IMR-90 (cell line): Measurements from ENCODE around the gene CTRL. TPM values are rescaled to one million over a fixed set of nuclear protein-coding genes. Genes with fewer than 3 reads are reported as not detected.

Experiments used
- ATAC-seq: fragments of 200-7000 bp; cut with Tn5 transposase; 2 replicates; pipeline ENCODE4 v1.9.1; 2020; ENCODE audit warnings: low read depth, mild to moderate bottlenecking, moderate library complexity
- BruUV-seq: library from RNA; stranded (reverse); fragments of 400-500 nt; replicated peaks from 2 replicates; lab custom pipeline; 2021; lab: Mats Ljungman, UMichigan
- CTCF ChIA-PET: fragments of 300-600 bp; formaldehyde crosslinking; extraction: SDS; loops from one replicate; lab custom pipeline; 2021; ENCODE audit warnings: antibody characterized with exemption; lab: Yijun Ruan, JAX
- POLR2A ChIA-PET: fragments of 300-600 bp; sonication (Branson Sonifier 250); formaldehyde crosslinking; loops from one replicate; lab custom pipeline; 2022; ENCODE audit warnings: antibody characterized with exemption; ENCODE audit not compliant: unreplicated experiment; lab: Charles Lee
- DNase-seq: peaks from one replicate; pipeline ENCODE4 v3.0.0; 2013
- H2AFZ ChIP-seq: replicated peaks from 2 replicates; pipeline ENCODE3; 2013; ENCODE audit warnings: low read length, mild to moderate bottlenecking; ENCODE audit not compliant: poor library complexity
- H2AK5ac ChIP-seq: 2 replicates; pipeline ENCODE4 v1.6.1; 2013; ENCODE audit warnings: low read depth, low read length, inconsistent platforms
- H2AK9ac ChIP-seq: replicated peaks from 2 replicates; pipeline ENCODE3; 2013; ENCODE audit warnings: mild to moderate bottlenecking, low read depth, low read length, moderate library complexity; ENCODE audit not compliant: poor library complexity
- H2BK120ac ChIP-seq: 2 replicates; pipeline ENCODE4 v1.6.1; 2013; ENCODE audit warnings: low read depth, low read length, inconsistent platforms
- H2BK15ac ChIP-seq: 3 replicates; pipeline ENCODE4 v1.6.1; 2013; ENCODE audit warnings: low read depth, low read length, inconsistent platforms
- H2BK20ac ChIP-seq: 2 replicates; pipeline ENCODE4 v1.6.1; 2013; ENCODE audit warnings: low read depth, mild to moderate bottlenecking, inconsistent platforms, low read length, moderate library complexity
- H2BK5ac ChIP-seq: 2 replicates; pipeline ENCODE4 v1.6.1; 2013; ENCODE audit warnings: mild to moderate bottlenecking, low read depth, low read length, inconsistent platforms; ENCODE audit not compliant: poor library complexity, severe bottlenecking
- H3K14ac ChIP-seq: replicated peaks from 2 replicates; pipeline ENCODE4 v1.6.1; 2013; ENCODE audit warnings: low read depth, low read length, inconsistent platforms
- H3K18ac ChIP-seq: 2 replicates; pipeline ENCODE4 v1.6.1; 2013; ENCODE audit warnings: low read depth, low read length, control low read depth
- H3K23ac ChIP-seq: 2 replicates; pipeline ENCODE4 v1.6.1; 2013; ENCODE audit warnings: low read depth, low read length, inconsistent platforms
- H3K27ac ChIP-seq: 2 replicates; pipeline ENCODE4 v1.5.1; 2013; ENCODE audit warnings: mild to moderate bottlenecking, control low read depth, low read length; ENCODE audit not compliant: insufficient read depth
- H3K27me3 ChIP-seq: 2 replicates; pipeline ENCODE4 v1.6.1; 2013; ENCODE audit warnings: low read length; ENCODE audit not compliant: control insufficient read depth, insufficient read depth
- H3K36me3 ChIP-seq: 2 replicates; pipeline ENCODE4 v1.6.1; 2013; ENCODE audit warnings: low read length, mixed read lengths; ENCODE audit not compliant: control insufficient read depth, insufficient read depth
- H3K4ac ChIP-seq: 2 replicates; pipeline ENCODE4 v1.6.1; 2013; ENCODE audit warnings: low read depth, low read length, inconsistent platforms
- H3K4me1 ChIP-seq: 2 replicates; pipeline ENCODE4 v1.6.1; 2013; ENCODE audit warnings: low read length, mixed read lengths; ENCODE audit not compliant: control insufficient read depth, insufficient read depth
- H3K4me2 ChIP-seq: 2 replicates; pipeline ENCODE4 v1.6.1; 2013; ENCODE audit warnings: low read depth, mild to moderate bottlenecking, control low read depth, low read length, moderate library complexity
- H3K4me3 ChIP-seq: 2 replicates; pipeline ENCODE4 v1.5.1; 2013; ENCODE audit warnings: low read depth, mild to moderate bottlenecking, control low read depth, low read length, moderate library complexity; ENCODE audit not compliant: insufficient read depth
- H3K56ac ChIP-seq: 2 replicates; pipeline ENCODE4 v1.6.1; 2013; ENCODE audit warnings: low read length, inconsistent platforms; ENCODE audit not compliant: insufficient read depth; ENCODE audit errors: extremely low read depth
- H3K79me1 ChIP-seq, 2 experiments: 2 replicates each; pipeline ENCODE4 v1.6.1; 2013; ENCODE audit warnings: low read length in 2 of 2, inconsistent platforms in 1 of 2, low read depth in 1 of 2
- H3K9ac ChIP-seq: 2 replicates; pipeline ENCODE4 v1.6.1; 2013; ENCODE audit warnings: low read depth, low read length, control low read depth
- H3K9me1 ChIP-seq: 2 replicates; pipeline ENCODE4 v1.6.1; 2013; ENCODE audit warnings: low read length, inconsistent platforms; ENCODE audit not compliant: insufficient read depth
- H3K9me3 ChIP-seq: 2 replicates; pipeline ENCODE4 v1.6.1; 2013; ENCODE audit warnings: low read length; ENCODE audit not compliant: control insufficient read depth, insufficient read depth
- H4K20me1 ChIP-seq: 2 replicates; pipeline ENCODE4 v1.6.1; 2013; ENCODE audit warnings: low read length, inconsistent platforms; ENCODE audit not compliant: insufficient read depth
- H4K5ac ChIP-seq: 2 replicates; pipeline ENCODE4 v1.6.1; 2013; ENCODE audit warnings: mild to moderate bottlenecking, low read depth, low read length, control low read depth
- H4K8ac ChIP-seq, 2 experiments: 2 replicates each; pipeline ENCODE4 v1.6.1; 2013; ENCODE audit warnings: low read depth in 2 of 2, low read length in 2 of 2, control low read depth in 1 of 2, inconsistent platforms in 1 of 2
- H4K91ac ChIP-seq: 2 replicates; pipeline ENCODE4 v1.6.1; 2013; ENCODE audit warnings: low read depth, low read length, inconsistent platforms; ENCODE audit not compliant: insufficient read depth
- BHLHE40 ChIP-seq: fragments of 150-350 bp; IDR thresholded peaks from 2 replicates; pipeline ENCODE4 v1.6.1; 2016; ENCODE audit warnings: mild to moderate bottlenecking, low read depth, low read length
- CEBPB ChIP-seq: IDR thresholded peaks from 2 replicates; pipeline ENCODE4 v1.6.1; 2012; ENCODE audit warnings: low read depth, low read length, improper control_type of control experiment
- CHD1 ChIP-seq: IDR thresholded peaks from 2 replicates; pipeline ENCODE4 v1.6.1; 2012; ENCODE audit warnings: low read depth, low read length, improper control_type of control experiment
- FOS ChIP-seq: fragments of 150-350 bp; IDR thresholded peaks from 2 replicates; pipeline ENCODE4 v1.6.1; 2016; ENCODE audit warnings: low read depth, low read length
- MAFK ChIP-seq: IDR thresholded peaks from 2 replicates; pipeline ENCODE4 v1.6.1; 2012; ENCODE audit warnings: low read depth, low read length, improper control_type of control experiment
- MAZ ChIP-seq: IDR thresholded peaks from 2 replicates; pipeline ENCODE4 v1.6.1; 2012; ENCODE audit warnings: low read depth, mild to moderate bottlenecking, low read length, improper control_type of control experiment, moderate library complexity, borderline replicate concordance
- MXI1 ChIP-seq: IDR thresholded peaks from 2 replicates; pipeline ENCODE4 v1.6.1; 2012; ENCODE audit warnings: low read depth, mild to moderate bottlenecking, low read length, moderate library complexity, borderline replicate concordance
- NFE2L2 ChIP-seq: fragments of 150-350 bp; IDR thresholded peaks from 2 replicates; pipeline ENCODE4 v1.6.1; 2016; ENCODE audit warnings: low read depth, mild to moderate bottlenecking, low read length
- POLR2A ChIP-seq: IDR thresholded peaks from 2 replicates; pipeline ENCODE4 v1.6.1; 2012; ENCODE audit warnings: mild to moderate bottlenecking, low read depth, low read length
- RAD21 ChIP-seq: IDR thresholded peaks from 2 replicates; pipeline ENCODE4 v1.6.1; 2012; ENCODE audit warnings: low read length, improper control_type of control experiment
- RCOR1 ChIP-seq: IDR thresholded peaks from 2 replicates; pipeline ENCODE4 v1.6.1; 2012; ENCODE audit warnings: mild to moderate bottlenecking, low read length, improper control_type of control experiment; ENCODE audit not compliant: insufficient replicate concordance
- RFX5 ChIP-seq: IDR thresholded peaks from 2 replicates; pipeline ENCODE4 v1.8.0; 2012; ENCODE audit warnings: low read depth, mild to moderate bottlenecking, low read length, moderate library complexity
- SMC3 ChIP-seq: fragments of 150-350 bp; IDR thresholded peaks from 2 replicates; pipeline ENCODE4 v1.6.1; 2016; ENCODE audit warnings: low read depth, mild to moderate bottlenecking, antibody characterized with exemption, low read length, moderate library complexity
- WGBS, 2 experiments: methylation state at CpG; one replicate each; pipeline versions ENCODE4 v1.1.5 to v1.1.7; 2013; ENCODE audit warnings: missing lambda C conversion rate in 2 of 2; ENCODE audit not compliant: insufficient read length in 1 of 2; ENCODE audit errors: extremely low coverage in 2 of 2; 5-methylcytosine and 5-hydroxymethylcytosine counted together
- dilution Hi-C: fragments of 300-500 bp; cut with HindIII; formaldehyde crosslinking; loops from one replicate; pipeline ENCODE4 v1.14.3; 2018; ENCODE audit warnings: low sequenced_read_pairs; ENCODE audit not compliant: unreplicated experiment
- in situ Hi-C: fragments of 300-500 bp; cut with MboI; formaldehyde crosslinking; loops from 3 replicates; pipeline ENCODE4 v1.14.3; 2019; ENCODE audit warnings: low sequenced_read_pairs, inconsistent platforms, mixed read lengths
- intact Hi-C: fragments of 100-400 bp; cut with micrococcal nuclease; formaldehyde crosslinking; loops from 2 replicates; pipeline ENCODE4 v1.10.0; 2022
- polyA plus RNA-seq, 3 experiments: library from polyadenylated mRNA; depleted of rRNA; stranded (reverse); fragments of >200 nt; gene quantifications; 2 replicates each; pipeline ENCODE4 v1.2.3, GENCODE V29; 2012; ENCODE audit warnings: low replicate concordance in 1 of 3
- total RNA-seq: library from RNA; depleted of rRNA; stranded (reverse); fragments of >200 nt; gene quantifications from 2 replicates; pipeline ENCODE4 v1.2.3, GENCODE V29; 2012
- TF ChIP-seq, protein P1 (sequence below): conservative IDR thresholded peaks from 2 replicates; pipeline ENCODE4 v1.5.1; 2012; ENCODE audit warnings: mild to moderate bottlenecking, low read depth, low read length, improper control_type of control experiment
- TF ChIP-seq, protein P2 (sequence below): fragments of 150-350 bp; IDR thresholded peaks from 2 replicates; pipeline ENCODE4 v1.6.1; 2016; ENCODE audit warnings: low read depth, mild to moderate bottlenecking, low read length, moderate library complexity, borderline replicate concordance
- TF ChIP-seq, protein P3 (sequence below): fragments of 150-350 bp; IDR thresholded peaks from 2 replicates; pipeline ENCODE4 v1.6.1; 2017; ENCODE audit warnings: mild to moderate bottlenecking, antibody characterized with exemption, low read length, low read depth

Gene CTRL
- total and polyA plus RNA-seq, 2 of the 4 experiments (the other 2 are of a cell fraction), result 0.18 to 1.1 TPM

DNA sequence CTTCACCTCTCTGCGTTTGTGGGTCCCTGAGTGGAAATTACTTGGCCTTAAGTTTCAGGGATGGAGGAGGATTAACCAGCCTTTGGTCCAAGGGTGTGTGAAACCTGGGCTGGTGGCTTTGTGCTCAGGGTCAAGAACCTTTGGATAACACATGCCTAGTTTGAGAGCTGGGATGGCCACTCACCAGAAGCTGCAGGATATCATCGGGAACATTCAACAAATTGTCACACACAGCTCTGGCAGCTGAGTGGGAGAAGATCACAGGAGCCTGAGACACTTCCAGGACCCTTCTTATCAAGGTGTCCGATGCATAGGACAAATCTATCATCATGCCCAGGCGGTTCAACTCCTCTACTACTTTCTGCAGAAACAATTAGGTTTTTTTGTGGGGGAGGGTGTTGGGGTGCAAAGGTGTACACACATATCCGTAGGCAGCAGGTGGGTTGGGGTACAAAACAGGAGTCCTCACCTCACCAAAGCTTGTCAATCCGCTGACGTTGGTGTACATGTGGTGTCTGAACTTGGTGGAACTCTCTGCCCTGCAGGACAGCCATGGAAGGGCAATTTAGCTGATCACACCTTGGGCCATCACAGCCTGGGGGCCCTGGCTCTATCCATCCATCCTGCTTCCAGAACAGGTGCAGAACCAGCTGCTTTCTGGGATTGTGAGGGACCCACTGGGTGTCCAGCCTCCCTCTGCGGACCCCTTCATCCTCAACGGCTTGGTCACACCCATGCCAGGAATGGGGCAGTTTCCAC is 46.0 kb upstream of the CTRL start:
- H2BK20ac ChIP-seq, result no peak overlapping the region
- CTCF ChIA-PET, result no interaction called here
- no peak overlapping the region for H2AK9ac ChIP-seq
- H3K9me1 ChIP-seq, result no peaks in the 10 kb centered on the region
- H3K9ac ChIP-seq, result no peak overlapping the region
- H2AFZ ChIP-seq, result no peak overlapping the region
- no CpG with 5 or more reads among the region's 9 CpGs for WGBS, 2 experiments
- H4K8ac ChIP-seq, result no peak overlapping the region
- no peak overlapping the region for H3K4ac ChIP-seq
- no peaks in the 10 kb centered on the region for H3K4me1 ChIP-seq
- no peaks in the 10 kb centered on the region for H3K36me3 ChIP-seq
- no peak overlapping the region for H2AK5ac ChIP-seq
- no peak for TF ChIP-seq CHD1
- TF ChIP-seq SMC3, result no peak
- TF ChIP-seq, protein P1, sequence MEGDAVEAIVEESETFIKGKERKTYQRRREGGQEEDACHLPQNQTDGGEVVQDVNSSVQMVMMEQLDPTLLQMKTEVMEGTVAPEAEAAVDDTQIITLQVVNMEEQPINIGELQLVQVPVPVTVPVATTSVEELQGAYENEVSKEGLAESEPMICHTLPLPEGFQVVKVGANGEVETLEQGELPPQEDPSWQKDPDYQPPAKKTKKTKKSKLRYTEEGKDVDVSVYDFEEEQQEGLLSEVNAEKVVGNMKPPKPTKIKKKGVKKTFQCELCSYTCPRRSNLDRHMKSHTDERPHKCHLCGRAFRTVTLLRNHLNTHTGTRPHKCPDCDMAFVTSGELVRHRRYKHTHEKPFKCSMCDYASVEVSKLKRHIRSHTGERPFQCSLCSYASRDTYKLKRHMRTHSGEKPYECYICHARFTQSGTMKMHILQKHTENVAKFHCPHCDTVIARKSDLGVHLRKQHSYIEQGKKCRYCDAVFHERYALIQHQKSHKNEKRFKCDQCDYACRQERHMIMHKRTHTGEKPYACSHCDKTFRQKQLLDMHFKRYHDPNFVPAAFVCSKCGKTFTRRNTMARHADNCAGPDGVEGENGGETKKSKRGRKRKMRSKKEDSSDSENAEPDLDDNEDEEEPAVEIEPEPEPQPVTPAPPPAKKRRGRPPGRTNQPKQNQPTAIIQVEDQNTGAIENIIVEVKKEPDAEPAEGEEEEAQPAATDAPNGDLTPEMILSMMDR, result no peak
- no peak for TF ChIP-seq BHLHE40
- no peak for TF ChIP-seq CEBPB
- no peak for TF ChIP-seq MAZ
- no peak for TF ChIP-seq FOS
- no peak for TF ChIP-seq RAD21
- TF ChIP-seq MAFK, result no peak
- TF ChIP-seq RCOR1, result no peak
- TF ChIP-seq, protein P2, sequence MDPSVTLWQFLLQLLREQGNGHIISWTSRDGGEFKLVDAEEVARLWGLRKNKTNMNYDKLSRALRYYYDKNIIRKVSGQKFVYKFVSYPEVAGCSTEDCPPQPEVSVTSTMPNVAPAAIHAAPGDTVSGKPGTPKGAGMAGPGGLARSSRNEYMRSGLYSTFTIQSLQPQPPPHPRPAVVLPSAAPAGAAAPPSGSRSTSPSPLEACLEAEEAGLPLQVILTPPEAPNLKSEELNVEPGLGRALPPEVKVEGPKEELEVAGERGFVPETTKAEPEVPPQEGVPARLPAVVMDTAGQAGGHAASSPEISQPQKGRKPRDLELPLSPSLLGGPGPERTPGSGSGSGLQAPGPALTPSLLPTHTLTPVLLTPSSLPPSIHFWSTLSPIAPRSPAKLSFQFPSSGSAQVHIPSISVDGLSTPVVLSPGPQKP, result no peak
- no peak for TF ChIP-seq POLR2A
- TF ChIP-seq, protein P3, sequence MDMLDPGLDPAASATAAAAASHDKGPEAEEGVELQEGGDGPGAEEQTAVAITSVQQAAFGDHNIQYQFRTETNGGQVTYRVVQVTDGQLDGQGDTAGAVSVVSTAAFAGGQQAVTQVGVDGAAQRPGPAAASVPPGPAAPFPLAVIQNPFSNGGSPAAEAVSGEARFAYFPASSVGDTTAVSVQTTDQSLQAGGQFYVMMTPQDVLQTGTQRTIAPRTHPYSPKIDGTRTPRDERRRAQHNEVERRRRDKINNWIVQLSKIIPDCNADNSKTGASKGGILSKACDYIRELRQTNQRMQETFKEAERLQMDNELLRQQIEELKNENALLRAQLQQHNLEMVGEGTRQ, result no peak
- no peak for TF ChIP-seq MXI1
- TF ChIP-seq RFX5, result no peak
- no peak for TF ChIP-seq NFE2L2
- no peak overlapping the region for H4K5ac ChIP-seq
- H3K4me3 ChIP-seq, result no peak overlapping the region
- peaks cover 29% of the 10 kb centered on the region for H3K27me3 ChIP-seq
- H3K9me3 ChIP-seq, result no peaks in the 10 kb centered on the region
- intact Hi-C loops, result no loop called here
- in situ Hi-C loops, result no loop called here
- H3K56ac ChIP-seq, result no peak overlapping the region
- H3K27ac ChIP-seq, result no peak overlapping the region
- no TSS peak for BruUV-seq
- POLR2A ChIA-PET, result no interaction called here
- no peaks in the 10 kb centered on the region for H3K79me1 ChIP-seq
- H4K20me1 ChIP-seq, result no peaks in the 10 kb centered on the region; the same call in 1 of the 2 replicates
- DNase-seq, result no peak
- H3K18ac ChIP-seq, result no peak overlapping the region
- no peak overlapping the region for H2BK5ac ChIP-seq
- H3K23ac ChIP-seq, result no peak overlapping the region
- no peak for ATAC-seq
- H2BK15ac ChIP-seq, result no peak overlapping the region
- no peak overlapping the region for H4K91ac ChIP-seq
- dilution Hi-C loops, result no loop called here
- H3K14ac ChIP-seq, result no peak overlapping the region
- H3K4me2 ChIP-seq, result no peak overlapping the region
- H2BK120ac ChIP-seq, result no peak overlapping the region
